Stimulated activated CD4-positive, alpha-beta T cell treated with anti-CD3 and anti-CD28 coated beads, Interleukin-4, amount 100 ng/mL, for 48 hours (primary cell): ENCODE data around the gene C16orf95.
"Not testable (repeated sequence)": the region's sequence is repeated elsewhere in the genome, so short reads cannot be mapped to it uniquely, and the experiment has no call there.

Experiments used
- DNase-seq, 2 donors: peaks; one replicate each; pipeline ENCODE4 v3.0.0-alpha.2; 2020; ENCODE audit warnings: low read depth in 2 of 2

C16orf95 gene

DNA sequence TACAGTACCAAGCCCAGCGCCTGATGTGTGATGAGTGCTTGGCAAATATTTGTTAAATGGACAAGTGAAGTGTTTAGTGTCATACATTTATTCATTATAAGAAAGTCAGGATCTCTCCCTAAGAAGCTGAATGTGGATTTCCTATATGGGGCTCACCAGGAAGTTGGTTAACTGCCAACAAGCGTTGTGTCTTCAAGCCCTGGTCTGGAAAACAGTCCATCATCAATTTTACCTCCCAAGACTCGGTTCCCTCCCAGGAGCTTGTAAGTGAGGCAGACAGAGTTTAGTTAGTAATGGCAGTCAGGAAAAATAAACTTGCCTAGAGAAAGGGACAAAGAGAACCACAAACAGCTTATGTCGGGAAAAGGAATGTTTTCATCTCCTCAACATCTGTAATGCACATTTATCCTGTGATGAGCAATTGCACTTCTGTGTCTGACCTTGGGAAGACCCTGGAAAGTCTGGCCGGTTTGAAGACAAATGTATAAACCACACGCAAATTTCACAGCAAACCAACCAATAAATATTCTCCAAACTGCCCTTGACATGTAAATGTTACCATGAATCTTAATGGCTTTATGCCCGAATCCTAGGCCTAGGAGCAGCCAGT lies 28.3 kb downstream of the C16orf95 start:
- DNase-seq: no peak

GRCh38 chr16:87286839-87287626 lies 30.2 kb downstream of the C16orf95 start:
- DNase-seq: no peak

DNA sequence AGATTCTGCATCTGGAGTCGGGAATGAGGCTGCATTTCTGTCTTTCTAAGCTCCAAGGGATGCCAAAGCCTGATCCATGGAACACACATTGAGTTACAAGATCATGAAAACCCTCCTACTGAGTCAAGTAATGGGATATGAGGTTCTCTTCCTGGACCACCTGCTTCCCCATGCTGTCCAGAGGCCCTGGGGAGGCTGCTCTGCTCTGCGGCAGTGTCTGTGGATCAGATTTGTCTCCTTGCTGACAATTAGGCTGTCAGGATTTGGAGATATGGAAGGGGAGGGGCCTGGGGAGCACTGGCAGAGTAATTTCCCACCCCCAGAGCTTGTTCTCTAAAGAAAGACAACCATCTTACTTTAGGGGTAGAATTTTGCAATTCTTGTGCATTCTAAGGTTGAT lies 33.0 kb downstream of the C16orf95 start:
- DNase-seq: no peak

GRCh38 chr16:87279094-87279658 lies 38.0 kb downstream of the C16orf95 start:
- no peak for DNase-seq

- peak; percentile 44 to 45 for DNase-seq
Measured at GRCh38 chr16:87278191-87279093, 38.8 kb downstream of the C16orf95 start.

DNA sequence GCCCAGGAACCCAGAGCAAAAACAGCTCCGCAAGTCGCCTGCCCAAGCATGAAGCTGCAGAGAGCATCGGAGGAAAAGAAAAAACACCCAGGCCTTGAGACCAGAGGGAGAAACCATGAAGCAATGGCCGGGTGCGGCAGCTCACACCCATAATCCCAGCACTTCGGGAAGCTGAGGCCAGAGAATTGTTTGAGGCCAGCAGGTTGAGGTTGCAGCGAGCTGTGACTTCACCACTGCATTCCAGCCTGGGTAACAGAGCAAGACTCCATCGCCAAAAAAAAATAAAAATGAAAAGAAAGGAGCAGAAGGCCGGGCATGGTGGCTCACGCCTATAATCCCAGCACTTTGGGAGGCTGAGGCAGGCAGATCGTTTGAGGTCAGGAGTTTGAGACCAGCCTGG lies 40.3 kb downstream of the C16orf95 start:
- DNase-seq: no peak

GRCh38 chr16:87276091-87276701 lies 41.0 kb downstream of the C16orf95 start:
- DNase-seq: no peak

- DNase-seq: no peak
Measured at GRCh38 chr16:87274794-87275193, 42.4 kb downstream of the C16orf95 start.

GRCh38 chr16:87273471-87274030 lies 43.6 kb downstream of the C16orf95 start:
- no peak for DNase-seq

GRCh38 chr16:87271256-87271655 lies 45.9 kb downstream of the C16orf95 start:
- no peak for DNase-seq

GRCh38 chr16:87267566-87267965 lies 49.6 kb downstream of the C16orf95 start:
- DNase-seq: no peak

DNA sequence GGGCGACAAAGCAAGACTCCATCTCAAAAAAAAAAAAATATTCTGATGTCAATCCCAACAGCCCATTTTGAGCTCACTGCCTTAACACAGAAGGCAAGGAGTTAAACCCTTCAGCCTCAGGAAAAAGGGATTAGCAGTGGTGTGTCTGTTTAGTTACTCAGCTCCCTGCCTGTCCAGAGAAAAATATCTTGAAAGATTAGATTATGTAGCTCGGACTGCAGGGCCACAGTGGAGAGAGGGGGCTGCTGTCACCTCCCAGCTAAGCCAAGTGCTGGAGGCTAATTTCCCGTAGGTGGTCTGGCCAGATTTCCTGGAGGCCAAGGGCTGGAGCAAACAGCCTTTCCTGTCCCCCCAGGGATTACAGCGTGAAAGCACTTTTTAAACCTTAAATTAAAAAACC lies 50.3 kb downstream of the C16orf95 start:
- DNase-seq: no peak

DNA sequence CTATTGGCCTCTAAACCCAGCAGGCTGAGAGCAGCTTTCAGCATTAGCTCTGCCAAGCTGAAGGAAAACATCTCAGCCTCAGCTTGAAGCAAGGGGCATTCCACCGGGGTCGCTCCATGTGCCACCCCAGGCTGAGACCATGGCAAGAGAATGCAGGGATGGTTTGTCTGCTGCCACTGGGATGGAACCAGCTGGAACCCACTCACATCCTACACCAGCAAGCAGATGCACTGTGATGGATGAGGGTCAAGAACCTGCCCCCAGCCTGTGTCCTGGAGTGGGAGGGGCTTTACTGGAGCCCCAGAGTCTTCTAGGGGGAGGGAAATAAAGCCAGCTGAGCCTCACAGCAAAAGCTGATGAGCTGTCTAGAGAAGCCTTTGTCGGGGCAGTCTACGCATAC lies 51.9 kb downstream of the C16orf95 start:
- DNase-seq: no peak

DNA sequence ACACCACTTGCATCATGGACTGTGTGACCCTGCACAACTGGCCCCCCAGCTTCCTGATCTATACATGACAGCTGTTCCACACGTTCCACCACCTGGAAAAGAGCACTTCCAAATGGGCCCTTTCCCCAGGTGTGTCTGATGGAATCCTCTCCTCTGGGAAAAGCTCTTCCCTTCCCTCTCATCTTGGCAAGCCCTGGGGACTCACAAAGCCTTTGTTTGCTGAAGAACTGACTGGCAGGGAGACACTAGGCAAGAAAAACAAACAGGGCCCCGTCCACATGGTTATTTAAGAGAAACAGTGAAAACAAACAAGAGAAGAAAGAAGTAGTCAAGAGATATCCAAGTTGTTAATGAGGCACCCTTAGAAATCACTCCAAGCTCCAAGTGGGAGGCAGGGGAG lies 52.6 kb downstream of the C16orf95 start:
- DNase-seq: no peak

DNA sequence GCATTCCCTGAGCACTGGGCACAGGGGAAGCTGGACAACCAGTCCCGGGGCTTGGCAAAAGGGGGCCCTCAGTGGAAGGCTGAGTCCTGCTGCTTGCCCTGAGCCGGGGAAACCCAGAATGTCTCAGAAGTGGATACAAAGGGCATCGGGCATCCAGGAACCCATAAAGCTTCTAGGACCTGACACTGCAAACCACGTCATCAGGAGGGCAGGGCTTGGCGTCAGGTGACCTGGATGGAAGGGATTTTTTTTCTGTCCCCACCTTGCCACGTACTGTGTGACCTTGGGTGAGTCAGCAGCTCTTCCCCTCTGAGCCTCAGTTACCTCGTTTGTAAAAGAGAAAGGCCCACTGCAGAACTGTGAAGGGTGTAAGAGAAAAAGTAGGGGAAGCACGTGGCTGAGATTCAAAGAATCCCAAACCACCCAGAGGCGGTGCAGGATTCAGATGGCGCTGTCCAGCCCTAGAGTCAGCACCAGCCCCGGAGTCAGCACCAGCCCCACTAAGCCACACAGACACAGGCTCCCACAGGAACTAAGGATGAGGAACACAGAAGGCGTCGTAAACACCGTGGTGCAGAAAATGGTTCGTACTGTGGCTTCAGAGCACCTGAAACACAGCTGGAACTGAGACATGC lies 53.7 kb downstream of the C16orf95 start:
- no peak for DNase-seq

DNA sequence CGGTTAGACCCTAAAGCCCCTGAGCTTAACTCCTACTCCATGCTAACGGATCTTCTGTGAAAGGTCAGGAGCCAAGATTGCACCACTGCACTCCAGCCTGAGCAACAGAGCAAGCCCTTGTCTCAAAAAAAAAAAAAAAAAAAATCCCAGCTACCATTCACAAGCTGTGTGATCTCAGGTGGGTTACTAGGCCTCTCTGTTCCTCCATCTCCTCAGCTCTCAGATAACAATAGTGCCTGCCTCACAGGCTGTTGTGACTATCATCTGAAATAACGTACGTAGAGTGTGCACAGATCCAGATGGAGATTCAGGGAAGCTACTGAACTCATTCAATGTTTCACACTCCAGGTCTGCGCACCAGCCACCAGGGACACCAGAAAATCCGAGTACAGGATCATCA lies 57.8 kb downstream of the C16orf95 start:
- no peak for DNase-seq

DNA sequence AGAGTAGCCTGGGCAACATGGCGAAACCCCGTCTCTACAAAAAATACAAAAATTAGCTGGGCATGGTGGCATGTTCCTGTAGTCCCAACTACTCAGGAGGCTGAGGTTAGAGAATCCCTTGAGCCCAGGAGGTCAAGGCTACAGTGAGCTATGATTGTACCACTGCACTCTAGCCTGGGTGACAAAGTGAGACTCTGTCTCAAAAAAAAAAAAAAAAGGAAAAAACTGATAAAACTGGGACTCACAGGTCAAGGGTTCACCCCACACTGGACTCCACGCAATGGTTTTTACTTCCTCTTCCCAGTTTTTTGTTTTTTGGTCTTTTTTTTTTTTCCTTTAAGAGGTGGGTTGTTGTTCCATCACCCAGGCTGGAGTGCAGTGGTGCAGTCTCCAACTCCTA lies 58.5 kb downstream of the C16orf95 start:
- not testable (repeated sequence) for DNase-seq

- no peak for DNase-seq
Measured at GRCh38 chr16:87255866-87256265, 61.3 kb downstream of the C16orf95 start.

GRCh38 chr16:87254734-87255133 lies 62.5 kb downstream of the C16orf95 start:
- DNase-seq: no peak

GRCh38 chr16:87254296-87254695 lies 62.9 kb downstream of the C16orf95 start:
- no peak for DNase-seq

DNA sequence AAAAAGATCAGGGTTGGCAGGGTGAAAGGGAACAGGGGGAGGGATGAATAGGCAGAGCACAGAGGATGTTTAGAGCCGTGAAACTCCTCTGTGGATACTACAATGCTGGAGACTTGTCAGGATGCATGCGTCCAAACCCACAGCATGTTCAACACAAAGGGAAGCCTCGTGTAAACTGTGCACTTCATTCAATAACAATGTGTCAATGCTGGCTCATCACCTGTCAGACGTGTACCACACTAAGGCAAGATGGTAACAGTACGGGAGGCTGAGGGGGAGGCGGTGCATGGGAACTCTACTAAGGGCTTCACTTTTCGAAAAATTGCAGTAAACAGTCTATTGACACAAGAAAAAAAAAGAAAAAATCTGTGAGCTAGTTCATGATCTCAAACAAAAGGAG lies 63.7 kb downstream of the C16orf95 start:
- no peak for DNase-seq
